T-helper 9 cell (primary cell): ENCODE measurements around the gene PRKRA.
"Not testable (repeated sequence)": the region's sequence is repeated elsewhere in the genome, so short reads cannot be mapped to it uniquely, and the experiment has no call there.

Experiments used
- DNase-seq: peaks from one replicate; pipeline ENCODE4 v3.0.0-alpha.2; 2020

PRKRA gene

GRCh38 chr2:178413472-178414265 is 37.3 kb downstream of the PRKRA start:
- DNase-seq = peak; percentile 61

- not testable (repeated sequence) for DNase-seq
Observed at GRCh38 chr2:178412453-178412852, 38.5 kb downstream of the PRKRA start.

DNA sequence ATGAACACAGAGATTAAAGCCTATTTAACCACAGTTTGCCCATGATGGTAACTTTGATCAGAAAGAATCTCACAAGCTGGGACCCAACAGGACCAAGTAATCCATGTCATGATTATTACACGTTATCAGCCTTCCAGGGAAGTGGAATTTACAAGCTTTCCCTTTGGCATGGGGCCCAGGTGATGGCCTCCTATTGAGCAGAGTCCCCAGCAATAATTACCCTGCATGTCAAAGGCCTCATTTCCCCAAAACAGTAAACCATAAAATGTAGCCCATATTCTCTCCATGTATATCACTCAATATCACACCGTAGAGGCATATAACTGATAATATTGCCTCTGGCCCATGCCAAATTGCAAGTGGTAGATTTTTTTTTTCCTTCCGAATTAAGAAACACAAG is 38.9 kb downstream of the PRKRA start:
- no peak for DNase-seq

- DNase-seq = no peak
Observed at GRCh38 chr2:178409261-178409660, 41.7 kb downstream of the PRKRA start.

DNA sequence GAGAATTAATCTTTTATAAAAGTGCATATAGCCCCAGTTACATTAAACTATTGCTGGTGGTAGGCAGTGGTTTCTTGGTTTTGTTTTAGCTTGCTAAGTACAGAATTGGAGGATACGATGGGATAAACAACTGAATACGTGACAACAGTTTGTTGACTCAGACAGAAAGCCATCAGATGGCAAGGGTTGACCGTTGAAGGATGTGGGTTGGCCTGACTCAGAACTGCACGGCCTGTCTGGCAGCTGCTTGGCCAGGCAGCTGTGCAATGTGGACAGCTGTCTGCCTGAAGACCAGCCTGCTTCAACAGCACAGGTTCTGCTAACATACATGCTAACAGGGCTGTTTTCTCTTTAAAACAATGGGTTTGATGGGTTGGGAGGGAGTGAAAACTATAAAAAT is 46.6 kb downstream of the PRKRA start:
- DNase-seq = no peak

- DNase-seq = no peak
Observed at GRCh38 chr2:178403671-178404306, 47.2 kb downstream of the PRKRA start.

GRCh38 chr2:178401994-178402437 is 49.0 kb downstream of the PRKRA start:
- no peak for DNase-seq

DNA sequence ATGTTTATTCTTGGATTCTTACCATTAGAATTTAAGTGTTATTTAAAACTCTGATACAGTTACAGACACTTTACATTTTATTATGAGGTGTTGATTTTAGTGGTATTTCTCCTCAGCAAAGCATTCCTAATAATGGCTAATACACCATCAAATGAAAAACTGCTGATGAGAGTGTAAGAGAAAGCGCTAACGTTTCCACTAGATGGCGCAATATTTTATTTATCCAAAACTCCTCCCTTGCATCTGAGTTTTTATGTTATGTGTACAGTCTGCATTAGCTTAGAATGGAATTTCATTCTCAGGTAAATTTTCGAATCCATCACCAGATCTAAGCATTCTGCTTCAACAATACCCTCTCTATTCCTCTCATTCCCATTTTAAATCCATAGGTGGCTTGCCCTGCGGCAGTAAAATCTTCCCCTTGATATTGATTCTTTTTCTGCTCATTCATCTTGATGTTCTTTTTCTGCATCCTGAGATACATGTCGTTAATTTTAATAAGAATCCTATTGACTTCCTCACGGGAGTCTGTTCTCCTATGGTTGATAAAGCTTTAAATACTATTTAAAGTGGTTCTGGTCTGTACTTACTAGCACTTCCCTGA is 53.9 kb downstream of the PRKRA start:
- DNase-seq = no peak

DNA sequence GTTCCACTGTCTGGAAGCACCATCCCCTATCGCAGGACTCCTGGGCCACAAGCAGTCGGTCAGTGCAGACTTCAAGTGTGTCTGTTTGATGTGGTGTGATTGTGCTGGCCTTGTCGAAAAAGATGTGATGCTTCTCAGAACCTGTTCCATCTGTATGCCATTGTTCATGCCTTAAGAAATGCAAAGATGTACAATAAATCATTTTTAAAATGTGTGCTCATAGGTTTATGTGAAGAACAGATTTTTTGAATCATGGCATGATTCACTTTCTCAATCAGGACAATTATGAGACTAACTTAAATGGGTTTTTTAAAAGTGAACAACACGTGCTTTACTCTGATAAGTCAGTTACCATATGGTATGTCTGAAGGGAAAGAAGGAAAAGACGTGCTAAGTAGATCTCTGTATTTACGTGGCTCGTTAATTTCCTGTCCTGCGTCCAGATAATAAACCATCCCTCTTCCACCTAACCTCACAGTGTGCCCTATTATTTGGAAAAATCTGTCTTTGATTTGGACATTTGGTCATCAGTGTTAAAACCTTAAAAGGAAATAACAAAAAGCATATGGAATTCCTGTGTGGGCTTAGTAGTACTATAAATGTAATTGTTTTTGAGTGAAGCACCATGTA is 54.9 kb downstream of the PRKRA start:
- no peak for DNase-seq

GRCh38 chr2:178395295-178395694 is 55.7 kb downstream of the PRKRA start:
- no peak for DNase-seq

DNA sequence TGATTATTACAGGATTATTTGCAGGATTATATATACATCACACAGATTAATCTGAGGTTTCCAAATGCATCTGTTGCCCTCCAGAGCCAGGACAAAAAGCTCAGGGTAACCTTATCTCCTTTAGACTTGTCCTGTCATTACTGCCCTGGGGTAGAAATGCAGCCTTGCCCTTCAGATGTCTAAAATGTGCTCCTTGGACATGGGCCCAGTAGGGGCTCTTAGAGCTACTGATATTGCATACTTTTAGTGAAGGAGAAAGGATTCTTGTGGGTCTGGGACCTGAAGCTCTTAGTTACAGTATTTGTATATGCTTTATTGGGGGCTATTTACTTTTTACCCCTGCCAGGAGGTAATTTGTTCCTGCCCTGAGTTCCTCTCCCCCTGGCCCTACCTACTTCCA is 56.1 kb downstream of the PRKRA start:
- DNase-seq = no peak

DNA sequence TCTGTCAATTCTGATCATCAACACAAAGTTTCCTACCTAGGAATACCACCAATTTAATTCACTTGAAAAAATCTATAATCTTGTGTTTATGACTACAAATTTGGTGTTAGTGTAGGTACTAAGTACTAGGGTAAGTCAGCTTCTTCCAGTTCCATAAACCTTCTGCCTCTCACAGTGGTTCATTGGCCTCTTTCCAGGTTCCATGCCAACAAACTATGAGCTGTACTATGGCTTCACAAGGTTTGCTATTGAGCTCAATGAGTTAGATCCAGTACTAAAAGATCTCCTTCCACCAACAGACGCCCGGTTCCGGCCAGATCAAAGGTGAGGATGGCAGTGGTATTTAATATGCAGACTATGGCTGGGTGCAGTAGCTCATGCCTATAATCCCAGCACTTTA is 58.8 kb downstream of the PRKRA start:
- DNase-seq = no peak

DNA sequence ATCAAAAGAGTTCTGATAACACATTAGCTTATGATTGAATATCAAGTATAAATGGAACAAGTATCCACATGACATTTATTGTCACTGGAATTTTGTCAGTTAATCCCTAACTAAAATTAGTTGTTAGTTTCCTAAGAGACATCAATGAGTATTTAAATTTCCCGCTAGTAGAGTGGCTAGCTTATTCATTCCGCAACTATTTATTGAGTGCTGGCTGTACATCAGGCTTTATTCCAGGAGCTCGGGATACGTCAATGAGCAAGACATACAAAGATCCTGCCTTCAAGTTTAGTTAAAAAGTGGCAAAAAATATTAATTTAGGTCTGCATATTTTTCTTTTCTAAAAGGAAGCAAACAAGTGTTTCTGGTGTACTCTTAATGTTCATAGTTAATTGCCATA is 59.3 kb downstream of the PRKRA start:
- DNase-seq = no peak

DNA sequence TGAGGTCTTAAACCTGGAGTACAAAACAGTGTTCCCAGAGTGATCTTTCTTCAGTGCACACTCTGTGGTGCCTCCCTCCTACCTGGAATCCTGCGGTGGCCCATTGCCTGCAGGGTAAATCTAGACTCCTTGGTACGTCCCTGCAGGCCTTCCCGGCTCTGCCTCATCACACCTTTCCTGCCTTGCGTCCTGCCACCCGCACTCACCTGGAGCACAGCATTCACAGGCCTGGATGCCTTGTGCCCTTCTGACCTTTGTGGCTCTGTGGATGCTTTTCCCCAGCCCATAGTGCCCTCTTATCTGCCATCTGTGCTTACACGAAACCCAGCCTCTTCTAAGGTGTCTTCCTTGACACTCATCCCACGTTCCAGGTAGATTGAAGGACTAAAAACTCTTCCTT is 62.7 kb downstream of the PRKRA start:
- DNase-seq = no peak

- no peak for DNase-seq
Observed at GRCh38 chr2:178386986-178387597, 63.9 kb downstream of the PRKRA start.

- no peak for DNase-seq
Observed at GRCh38 chr2:178385595-178386148, 65.3 kb downstream of the PRKRA start.

DNA sequence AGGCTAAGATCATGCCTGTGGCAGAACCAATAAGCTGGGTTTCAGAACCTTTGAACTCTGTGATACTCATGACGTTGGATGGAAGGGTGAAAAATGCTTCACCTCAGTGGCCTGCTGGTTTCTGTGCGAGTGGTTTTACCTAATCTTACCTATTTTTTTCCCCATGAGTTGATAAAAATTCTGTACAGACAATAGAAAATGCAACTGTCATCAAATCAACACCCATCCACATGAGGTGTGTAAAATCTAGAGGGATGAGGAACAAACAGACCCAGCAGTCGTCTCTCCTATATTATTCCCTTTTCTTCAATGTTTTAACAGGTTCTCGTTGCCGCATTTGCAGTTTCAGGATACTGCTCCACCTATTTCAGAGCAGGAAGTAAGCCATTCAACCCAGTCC is 67.3 kb downstream of the PRKRA start:
- DNase-seq = no peak
